Measurements from ENCODE around the gene PROKR1.

DNA sequence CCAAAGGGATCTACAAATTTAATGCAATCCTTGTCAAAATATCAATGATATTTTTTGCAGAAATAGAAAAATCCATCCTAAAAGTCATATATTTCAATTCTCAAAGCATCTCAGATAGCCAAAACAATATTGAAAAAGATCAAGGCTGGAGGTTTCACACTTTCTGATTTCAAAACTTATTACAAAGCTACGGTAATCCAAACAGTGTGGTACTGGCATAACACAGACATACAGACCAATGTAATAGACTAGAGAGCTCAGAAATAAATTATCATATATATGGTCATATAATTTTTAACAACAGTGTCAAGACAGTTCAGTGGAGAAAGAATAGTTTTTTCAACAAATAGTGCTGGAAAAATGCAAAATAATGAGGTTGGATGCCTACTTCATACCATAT lies 40.3 kb upstream of the PROKR1 start:
- no peak for TF ChIP-seq POLR2A (IDR thresholded peaks at IDR 0.05)
- TF ChIP-seq, protein P1, sequence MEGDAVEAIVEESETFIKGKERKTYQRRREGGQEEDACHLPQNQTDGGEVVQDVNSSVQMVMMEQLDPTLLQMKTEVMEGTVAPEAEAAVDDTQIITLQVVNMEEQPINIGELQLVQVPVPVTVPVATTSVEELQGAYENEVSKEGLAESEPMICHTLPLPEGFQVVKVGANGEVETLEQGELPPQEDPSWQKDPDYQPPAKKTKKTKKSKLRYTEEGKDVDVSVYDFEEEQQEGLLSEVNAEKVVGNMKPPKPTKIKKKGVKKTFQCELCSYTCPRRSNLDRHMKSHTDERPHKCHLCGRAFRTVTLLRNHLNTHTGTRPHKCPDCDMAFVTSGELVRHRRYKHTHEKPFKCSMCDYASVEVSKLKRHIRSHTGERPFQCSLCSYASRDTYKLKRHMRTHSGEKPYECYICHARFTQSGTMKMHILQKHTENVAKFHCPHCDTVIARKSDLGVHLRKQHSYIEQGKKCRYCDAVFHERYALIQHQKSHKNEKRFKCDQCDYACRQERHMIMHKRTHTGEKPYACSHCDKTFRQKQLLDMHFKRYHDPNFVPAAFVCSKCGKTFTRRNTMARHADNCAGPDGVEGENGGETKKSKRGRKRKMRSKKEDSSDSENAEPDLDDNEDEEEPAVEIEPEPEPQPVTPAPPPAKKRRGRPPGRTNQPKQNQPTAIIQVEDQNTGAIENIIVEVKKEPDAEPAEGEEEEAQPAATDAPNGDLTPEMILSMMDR (IDR thresholded peaks at IDR 0.05) = no peak
